ENCODE measurements around the gene HLA-DQB2. TPM values are rescaled to one million over a fixed set of nuclear protein-coding genes. Genes with fewer than 3 reads are reported as not detected.

Gene HLA-DQB2
- not detected in 2 replicates for total RNA-seq

DNA sequence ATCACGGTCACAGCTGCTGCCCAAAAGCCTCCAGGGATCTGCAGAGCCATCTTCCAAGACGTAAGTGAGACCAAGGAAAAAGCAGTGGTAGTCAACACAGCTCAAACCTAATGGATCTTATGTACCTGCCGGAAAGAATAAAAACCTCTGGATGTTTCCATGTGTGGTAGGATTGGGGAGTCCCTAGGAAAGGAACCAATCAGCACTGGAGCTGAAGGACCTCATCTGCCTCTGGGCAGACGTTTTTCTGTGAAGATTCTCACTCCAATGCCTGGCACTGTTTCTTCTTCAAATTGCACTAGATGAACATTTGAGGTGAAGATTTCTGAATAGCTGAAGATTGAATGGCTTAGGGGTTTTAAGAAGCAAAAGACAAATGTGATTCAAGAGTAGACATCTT is at the start of gene HLA-DQB2:
Gene HLA-DQB2 (minus strand): TSS at position 112 of the 400 bp plus-strand sequence. CDS start 62 bp downstream, at position 50.

GRCh38 chr6:32741031-32741960 is 22.0 kb downstream of the HLA-DQB2 start, which contains the start of gene HLA-DQA2:
HLA-DQA2 (plus strand) TSS chr6:32741391; CDS start chr6:32741444, 53 bp downstream.

Small RNAs within 50 kb of the gene (small RNA-seq; reads per million reads assigned to genes)
- gene MIR3135B: not detected

Other genes starting within 250 kb of the HLA-DQB2 start
- 0.49 TPM in 1 of 2 replicates, not detected in the other for gene HLA-DRB5, start 233.2 kb downstream of the HLA-DQB2 start, total RNA-seq
- gene HLA-DRB1, start 173.7 kb downstream of the HLA-DQB2 start, total RNA-seq: 0.12 and 3.1 TPM in 2 replicates
- not detected in 2 replicates for gene HLA-DQA1, start 126.1 kb downstream of the HLA-DQB2 start, total RNA-seq
- 0.12 and 0.16 TPM in 2 replicates for gene HLA-DQB1, start 96.9 kb downstream of the HLA-DQB2 start, total RNA-seq
- not detected in 2 replicates for gene HLA-DQA2, start 22.1 kb downstream of the HLA-DQB2 start, total RNA-seq
- 0.32 TPM in 1 of 2 replicates, not detected in the other for gene HLA-DOB, start 53.5 kb upstream of the HLA-DQB2 start, total RNA-seq
- gene TAP2, start 75.2 kb upstream of the HLA-DQB2 start, total RNA-seq: 15.1 and 19.8 TPM in 2 replicates
- 59.1 and 69.7 TPM in 2 replicates for gene PSMB8, start 80.5 kb upstream of the HLA-DQB2 start, total RNA-seq
- gene TAP1, start 90.2 kb upstream of the HLA-DQB2 start, total RNA-seq: 65.0 and 67.2 TPM in 2 replicates
- 30.0 and 47.0 TPM in 2 replicates for gene PSMB9, start 90.7 kb upstream of the HLA-DQB2 start, total RNA-seq
- gene HLA-DMB, start 177.5 kb upstream of the HLA-DQB2 start, total RNA-seq: 0.49 and 0.65 TPM in 2 replicates
- 5.7 TPM in 2 replicates for gene HLA-DMA, start 189.6 kb upstream of the HLA-DQB2 start, total RNA-seq
- 162 and 165 TPM in 2 replicates for gene BRD2, start 205.1 kb upstream of the HLA-DQB2 start, total RNA-seq
- 0.49 and 0.65 TPM in 2 replicates for gene HLA-DOA, start 246.1 kb upstream of the HLA-DQB2 start, total RNA-seq

Measured in hair follicle dermal papilla cell (primary cell).